B cell (primary cell): ENCODE measurements around the gene FOXD1.
"Not testable (repeated sequence)": the region's sequence is repeated elsewhere in the genome, so short reads cannot be mapped to it uniquely, and the experiment has no call there.

Experiments
- EZH2 ChIP-seq: IDR thresholded peaks from 2 replicates; pipeline ENCODE4 v1.6.1; 2012; ENCODE audit warnings: borderline replicate concordance, low read depth, mild to moderate bottlenecking, moderate library complexity, low read length; ENCODE audit not compliant: insufficient read depth, poor library complexity, severe bottlenecking
- TF ChIP-seq, protein P1 (sequence below): fragments of 200-600 bp; IDR thresholded peaks from one replicate; pipeline ENCODE4 v1.8.0; 2022; ENCODE audit warnings: antibody characterized with exemption, mild to moderate bottlenecking

DNA sequence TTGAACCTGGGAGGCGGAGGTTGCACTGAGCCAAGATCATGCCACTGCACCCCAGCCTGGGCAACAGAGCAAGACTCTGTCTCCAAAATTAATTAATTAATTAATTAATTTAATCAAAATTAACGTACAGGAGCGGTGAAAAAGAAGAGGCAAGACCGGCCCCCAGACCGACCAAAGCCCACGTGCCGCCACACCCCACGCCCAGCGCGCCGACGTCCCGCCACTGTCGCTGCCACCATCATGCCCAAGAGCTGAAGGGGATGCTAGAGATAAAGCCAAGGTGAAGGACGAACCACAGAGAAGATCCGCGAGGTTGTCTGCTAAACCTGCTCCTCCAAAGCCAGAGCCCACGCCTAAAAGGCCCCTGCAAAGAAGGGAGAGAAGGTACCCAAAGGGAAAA is 38.6 kb downstream of the FOXD1 start:
- TF ChIP-seq, protein P1, sequence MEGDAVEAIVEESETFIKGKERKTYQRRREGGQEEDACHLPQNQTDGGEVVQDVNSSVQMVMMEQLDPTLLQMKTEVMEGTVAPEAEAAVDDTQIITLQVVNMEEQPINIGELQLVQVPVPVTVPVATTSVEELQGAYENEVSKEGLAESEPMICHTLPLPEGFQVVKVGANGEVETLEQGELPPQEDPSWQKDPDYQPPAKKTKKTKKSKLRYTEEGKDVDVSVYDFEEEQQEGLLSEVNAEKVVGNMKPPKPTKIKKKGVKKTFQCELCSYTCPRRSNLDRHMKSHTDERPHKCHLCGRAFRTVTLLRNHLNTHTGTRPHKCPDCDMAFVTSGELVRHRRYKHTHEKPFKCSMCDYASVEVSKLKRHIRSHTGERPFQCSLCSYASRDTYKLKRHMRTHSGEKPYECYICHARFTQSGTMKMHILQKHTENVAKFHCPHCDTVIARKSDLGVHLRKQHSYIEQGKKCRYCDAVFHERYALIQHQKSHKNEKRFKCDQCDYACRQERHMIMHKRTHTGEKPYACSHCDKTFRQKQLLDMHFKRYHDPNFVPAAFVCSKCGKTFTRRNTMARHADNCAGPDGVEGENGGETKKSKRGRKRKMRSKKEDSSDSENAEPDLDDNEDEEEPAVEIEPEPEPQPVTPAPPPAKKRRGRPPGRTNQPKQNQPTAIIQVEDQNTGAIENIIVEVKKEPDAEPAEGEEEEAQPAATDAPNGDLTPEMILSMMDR: not testable (repeated sequence)
- TF ChIP-seq EZH2: not testable (repeated sequence)
